Stomach smooth muscle (tissue), 2 donors: ENCODE data around the gene SPG21.

ENCODE experiments used
- H3K27ac ChIP-seq: one replicate; pipeline ENCODE4 v1.7.0; 2013; ENCODE audit warnings: mild to moderate bottlenecking, low read length, inconsistent platforms
- H3K27me3 ChIP-seq, 2 donors: one replicate each; pipeline ENCODE4 v1.7.0; 2013; ENCODE audit warnings: low read length in 2 of 2; ENCODE audit not compliant: insufficient read depth in 2 of 2, control insufficient read depth in 1 of 2
- H3K36me3 ChIP-seq, 2 donors: one replicate each; pipeline ENCODE4 v1.7.0; 2013; ENCODE audit warnings: low read length in 2 of 2; ENCODE audit not compliant: control insufficient read depth in 2 of 2, insufficient read depth in 2 of 2
- H3K4me1 ChIP-seq: one replicate; pipeline ENCODE4 v1.7.0; 2013; ENCODE audit warnings: low read length; ENCODE audit not compliant: control insufficient read depth, insufficient read depth
- H3K4me3 ChIP-seq, 2 donors: one replicate each; pipeline ENCODE4 v1.7.0; 2013; ENCODE audit warnings: low read length in 2 of 2
- H3K9ac ChIP-seq, 2 donors: one replicate each; pipeline ENCODE4 v1.7.0; 2013; ENCODE audit warnings: low read length in 2 of 2, mild to moderate bottlenecking in 1 of 2
- H3K9me3 ChIP-seq, 2 donors: one replicate each; pipeline ENCODE4 v1.7.0; 2013; ENCODE audit warnings: low read length in 2 of 2; ENCODE audit not compliant: control insufficient read depth in 2 of 2
- donor health status: healthy.
- donor health status: Pancreatic carcinoma.

The SPG21 gene

GRCh38 chr15:64989416-64990167, at the start of gene SPG21:
TSS of gene SPG21 (minus strand) at chr15:64989914. CDS start at chr15:64983569, 6,345 bp downstream.
- H3K4me1 ChIP-seq, result peaks cover 14% of the 10 kb centered on the region

GRCh38 chr15:65038836-65039235, 49.1 kb upstream of the SPG21 start:
- no peak overlapping the region for H3K4me3 ChIP-seq
- no peak overlapping the region for H3K9ac ChIP-seq
- H3K9me3 ChIP-seq, result no peaks in the 10 kb centered on the region
- H3K27me3 ChIP-seq, result no peaks in the 10 kb centered on the region
- peaks cover 6% of the 10 kb centered on the region for H3K4me1 ChIP-seq
- H3K36me3 ChIP-seq, result no peaks in the 10 kb centered on the region
- H3K27ac ChIP-seq, result no peak overlapping the region

More at GRCh38 chr15:64989416-64990167, at the start of gene SPG21:
- Histone ChIP-seq H3K9me3 (no peaks in the 10 kb centered on the region), H3K27ac (peak within 1 kb of the TSS; percentile 89), H3K36me3 (no peaks in the 10 kb centered on the region), H3K4me3 (peak within 1 kb of the TSS; percentile 83 to 95), H3K9ac (peak within 1 kb of the TSS; percentile 88 to 93), H3K27me3 (no peaks in the 10 kb centered on the region)

- no peak overlapping the region for H3K4me3 ChIP-seq
- H3K9ac ChIP-seq, result no peak overlapping the region
- H3K27ac ChIP-seq, result no peak overlapping the region
- H3K9me3 ChIP-seq, result no peaks in the 10 kb centered on the region
- H3K27me3 ChIP-seq, result no peaks in the 10 kb centered on the region
- peaks cover 6% of the 10 kb centered on the region for H3K4me1 ChIP-seq
- no peaks in the 10 kb centered on the region for H3K36me3 ChIP-seq
These were observed 48.7 kb upstream of the SPG21 start for GRCh38 chr15:65038428-65038827.

- Histone ChIP-seq H3K27me3 (no peaks in the 10 kb centered on the region), H3K4me3 (no peak overlapping the region), H3K4me1 (peaks cover 6% of the 10 kb centered on the region), H3K9me3 (no peaks in the 10 kb centered on the region), H3K27ac (no peak overlapping the region), H3K36me3 (no peaks in the 10 kb centered on the region), H3K9ac (no peak overlapping the region)
These were observed 47.6 kb upstream of the SPG21 start for GRCh38 chr15:65037309-65037708.

- H3K36me3 ChIP-seq, result no peaks in the 10 kb centered on the region
- no peak overlapping the region for H3K4me3 ChIP-seq
- H3K9me3 ChIP-seq, result no peaks in the 10 kb centered on the region
- H3K9ac ChIP-seq, result no peak overlapping the region
- no peak overlapping the region for H3K27ac ChIP-seq
- H3K4me1 ChIP-seq, result peaks cover 6% of the 10 kb centered on the region
- H3K27me3 ChIP-seq, result no peaks in the 10 kb centered on the region
These were observed 45.0 kb upstream of the SPG21 start for GRCh38 chr15:65034719-65035118.

GRCh38 chr15:65033659-65034269, 44.0 kb upstream of the SPG21 start:
- Histone ChIP-seq H3K27me3 (no peaks in the 10 kb centered on the region), H3K4me1 (peaks cover 4% of the 10 kb centered on the region), H3K9me3 (no peaks in the 10 kb centered on the region), H3K36me3 (no peaks in the 10 kb centered on the region), H3K27ac (no peak overlapping the region), H3K4me3 (no peak overlapping the region), H3K9ac (no peak overlapping the region)

- no peak overlapping the region for H3K9ac ChIP-seq
- H3K9me3 ChIP-seq, result no peaks in the 10 kb centered on the region
- H3K4me3 ChIP-seq, result peak overlapping the region in 1 of 2 donors; percentile 40
- H3K27me3 ChIP-seq, result no peaks in the 10 kb centered on the region
- H3K4me1 ChIP-seq, result peaks cover 8% of the 10 kb centered on the region
- no peaks in the 10 kb centered on the region for H3K36me3 ChIP-seq
- no peak overlapping the region for H3K27ac ChIP-seq
These were observed 43.3 kb upstream of the SPG21 start for GRCh38 chr15:65032801-65033537.

- H3K9me3 ChIP-seq, result no peaks in the 10 kb centered on the region
- H3K27ac ChIP-seq, result no peak overlapping the region
- peak overlapping the region; percentile 87 to 88 for H3K4me3 ChIP-seq
- peaks cover 11% of the 10 kb centered on the region for H3K4me1 ChIP-seq
- H3K9ac ChIP-seq, result no peak overlapping the region
- peaks cover under 1 to 10% of the 10 kb centered on the region in 2 donors for H3K36me3 ChIP-seq
- no peaks in the 10 kb centered on the region for H3K27me3 ChIP-seq
These were observed 40.1 kb upstream of the SPG21 start for GRCh38 chr15:65029736-65030208.

- Histone ChIP-seq H3K27me3 (no peaks in the 10 kb centered on the region), H3K27ac (no peak within 1 kb of the TSS), H3K36me3 (peaks cover 3 to 12% of the 10 kb centered on the region in 2 donors), H3K9me3 (no peaks in the 10 kb centered on the region), H3K9ac (peak within 1 kb of the TSS; percentile 82 to 87), H3K4me1 (peaks cover 11% of the 10 kb centered on the region), H3K4me3 (peak within 1 kb of the TSS; percentile 87 to 88)
These were observed 39.4 kb upstream of the SPG21 start, which contains the start of gene MTFMT for GRCh38 chr15:65028921-65029735. TSS of gene MTFMT (minus strand) at chr15:65029639. CDS start at chr15:65029613, 26 bp downstream.

- Histone ChIP-seq H3K9me3 (no peaks in the 10 kb centered on the region), H3K27ac (no peak overlapping the region), H3K36me3 (peaks cover 3 to 12% of the 10 kb centered on the region in 2 donors), H3K4me3 (peak overlapping the region; percentile 87 to 88), H3K4me1 (peaks cover 11% of the 10 kb centered on the region), H3K27me3 (no peaks in the 10 kb centered on the region), H3K9ac (peak overlapping the region in 1 of 2 donors; percentile 82)
These were observed 38.6 kb upstream of the SPG21 start for GRCh38 chr15:65028338-65028737.
